HEK293 (cell line): ENCODE measurements around the gene MECP2.

Source experiments
- CTCF ChIA-PET: fragments of 350-600 bp; formaldehyde crosslinking; extraction: SDS; loops from one replicate; lab custom pipeline; 2021; ENCODE audit warnings: antibody characterized with exemption; lab: Yijun Ruan, JAX
- POLR2A ChIA-PET: fragments of 300-600 bp; formaldehyde crosslinking; extraction: SDS; loops from one replicate; lab custom pipeline; 2020; ENCODE audit warnings: antibody characterized with exemption, inconsistent platforms; lab: Yijun Ruan, JAX
- H3K27ac ChIP-seq: fragments of 200-500 bp; sonication (Bioruptor generic); 2 replicates; pipeline ENCODE4 v1.5.1; 2014; ENCODE audit warnings: low read depth, low read length, control low read depth, inconsistent platforms; ENCODE audit errors: extremely low read depth
- H3K36me3 ChIP-seq, 2 experiments: fragments of 200-500 bp in 1 of 2; sonication (Bioruptor generic) in 1 of 2; 1 replicate in 1 of 2; 2 replicates in 1 of 2; pipeline ENCODE4 v1.5.1; 2014 to 2017; ENCODE audit warnings: inconsistent platforms in 2 of 2, low read length in 2 of 2; ENCODE audit not compliant: control insufficient read depth in 2 of 2, insufficient read depth in 1 of 2
- H3K4me1 ChIP-seq: fragments of 200-500 bp; sonication (Bioruptor generic); 2 replicates; pipeline ENCODE4 v1.5.1; 2014; ENCODE audit warnings: mild to moderate bottlenecking, low read length, inconsistent platforms; ENCODE audit not compliant: control insufficient read depth, insufficient read depth
- H3K4me3 ChIP-seq: 2 replicates; pipeline ENCODE4 v1.5.1; 2011; ENCODE audit warnings: low read depth, mild to moderate bottlenecking, control low read depth, low read length, moderate library complexity
- H3K9me3 ChIP-seq: fragments of 200-500 bp; sonication (Bioruptor generic); 2 replicates; pipeline ENCODE4 v1.5.1; 2014; ENCODE audit warnings: low read depth, low read length, inconsistent platforms; ENCODE audit not compliant: control insufficient read depth, insufficient read depth
- BCL11A ChIP-seq: fragments of 450-650 bp; formaldehyde crosslinking; IDR thresholded peaks from 2 replicates; pipeline ENCODE4 v1.5.1; 2016; ENCODE audit warnings: low read depth, missing biosample characterization, missing genetic modification characterization
- EGR2 ChIP-seq: fragments of 450-650 bp; formaldehyde crosslinking; IDR thresholded peaks from 2 replicates; pipeline ENCODE4 v1.5.1; 2016; ENCODE audit warnings: low read depth, missing biosample characterization, missing genetic modification characterization
- GLI2 ChIP-seq: fragments of 450-650 bp; formaldehyde crosslinking; IDR thresholded peaks from 2 replicates; pipeline ENCODE4; 2017; ENCODE audit warnings: missing biosample characterization, missing genetic modification characterization, low read depth, borderline replicate concordance
- KLF10 ChIP-seq: fragments of 450-650 bp; IDR thresholded peaks from 2 replicates; pipeline ENCODE4 v1.5.1; 2018; ENCODE audit warnings: missing biosample characterization, mild to moderate bottlenecking, missing genetic modification characterization
- ZBTB1 ChIP-seq: fragments of 450-650 bp; formaldehyde crosslinking; IDR thresholded peaks from 2 replicates; pipeline ENCODE4 v1.5.1; 2016; ENCODE audit warnings: missing biosample characterization, missing genetic modification characterization
- ZNF121 ChIP-seq: fragments of 450-650 bp; formaldehyde crosslinking; IDR thresholded peaks from 2 replicates; pipeline ENCODE4 v1.5.1; 2016; ENCODE audit warnings: missing biosample characterization, missing genetic modification characterization
- ZNF155 ChIP-seq: fragments of 450-650 bp; formaldehyde crosslinking; IDR thresholded peaks from 2 replicates; pipeline ENCODE4 v1.5.1; 2016; ENCODE audit warnings: missing biosample characterization, missing genetic modification characterization
- ZNF221 ChIP-seq: fragments of 450-650 bp; formaldehyde crosslinking; IDR thresholded peaks from 2 replicates; pipeline ENCODE4 v1.5.1; 2017; ENCODE audit warnings: missing biosample characterization, missing genetic modification characterization, borderline replicate concordance
- ZNF266 ChIP-seq: fragments of 450-650 bp; formaldehyde crosslinking; IDR thresholded peaks from 2 replicates; pipeline ENCODE4 v1.5.1; 2016; ENCODE audit warnings: missing biosample characterization, missing genetic modification characterization, low read depth
- ZNF473 ChIP-seq: fragments of 450-650 bp; formaldehyde crosslinking; IDR thresholded peaks from 2 replicates; pipeline ENCODE4 v1.5.1; 2017; ENCODE audit warnings: missing biosample characterization, missing genetic modification characterization
- ZNF530 ChIP-seq: fragments of 450-650 bp; formaldehyde crosslinking; IDR thresholded peaks from 2 replicates; pipeline ENCODE4 v1.5.1; 2016; ENCODE audit warnings: low read depth, missing biosample characterization, missing genetic modification characterization
- ZNF548 ChIP-seq: fragments of 450-650 bp; formaldehyde crosslinking; IDR thresholded peaks from 2 replicates; pipeline ENCODE4 v1.5.1; 2016; ENCODE audit warnings: missing biosample characterization, missing genetic modification characterization
- ZNF623 ChIP-seq: fragments of 450-650 bp; formaldehyde crosslinking; IDR thresholded peaks from 2 replicates; pipeline ENCODE4 v1.5.1; 2016; ENCODE audit warnings: missing biosample characterization, missing genetic modification characterization
- ZNF629 ChIP-seq: fragments of 450-650 bp; formaldehyde crosslinking; IDR thresholded peaks from 2 replicates; pipeline ENCODE4 v1.5.1; 2017; ENCODE audit warnings: missing biosample characterization, missing genetic modification characterization
- ZNF658 ChIP-seq: fragments of 450-650 bp; formaldehyde crosslinking; IDR thresholded peaks from 2 replicates; pipeline ENCODE4; 2016; ENCODE audit warnings: missing biosample characterization, missing genetic modification characterization
- ZNF664 ChIP-seq: fragments of 450-650 bp; formaldehyde crosslinking; IDR thresholded peaks from 2 replicates; pipeline ENCODE4 v1.5.1; 2016; ENCODE audit warnings: missing biosample characterization, missing genetic modification characterization
- TF ChIP-seq, protein P1 (sequence below): fragments of 450-650 bp; formaldehyde crosslinking; IDR thresholded peaks from 2 replicates; pipeline ENCODE4 v1.5.1; 2016; ENCODE audit warnings: missing biosample characterization, missing genetic modification characterization
- TF ChIP-seq, protein P2 (sequence below): fragments of 450-650 bp; formaldehyde crosslinking; IDR thresholded peaks from 2 replicates; pipeline ENCODE4 v1.5.1; 2016; ENCODE audit warnings: missing biosample characterization, missing genetic modification characterization
- TF ChIP-seq, protein P3 (sequence below): fragments of 450-650 bp; formaldehyde crosslinking; IDR thresholded peaks from 2 replicates; pipeline ENCODE4 v1.5.1; 2016; ENCODE audit warnings: missing biosample characterization, missing genetic modification characterization
- TF ChIP-seq, protein P4 (sequence below): fragments of 450-650 bp; formaldehyde crosslinking; IDR thresholded peaks from 2 replicates; pipeline ENCODE4 v1.5.1; 2016; ENCODE audit warnings: missing biosample characterization, missing genetic modification characterization
- TF ChIP-seq, protein P5 (sequence below): fragments of 450-650 bp; formaldehyde crosslinking; IDR thresholded peaks from 2 replicates; pipeline ENCODE4; 2016; ENCODE audit warnings: missing biosample characterization, missing genetic modification characterization

MECP2 gene

DNA sequence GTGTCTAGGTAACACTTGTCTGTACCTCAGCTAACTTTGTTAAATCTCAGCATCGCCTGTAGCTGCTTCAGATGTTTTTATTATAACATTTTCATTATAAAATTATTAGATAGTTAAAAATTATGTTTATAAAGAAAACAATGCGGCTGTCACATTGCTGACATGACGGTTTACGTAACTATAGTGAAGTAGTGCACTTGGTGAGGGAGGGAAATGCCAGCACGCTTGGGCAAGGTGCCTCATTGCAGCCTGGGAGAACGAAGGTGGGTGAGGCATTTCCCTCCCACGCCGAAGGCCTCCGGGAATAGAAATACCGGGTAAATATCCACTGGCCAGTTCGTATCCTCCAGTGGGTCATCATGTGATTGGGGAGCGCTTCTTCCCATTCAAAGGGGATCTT is 109.0 kb downstream of the MECP2 start:
- no peak overlapping the region for H3K27ac ChIP-seq
- CTCF ChIA-PET: no interaction called here
- TF ChIP-seq BCL11A (tag by site-specific recombination) (no peak), ZBTB1 (tag by site-specific recombination) (no peak), ZNF548 (no peak), ZNF155 (no peak), ZNF473 (tag by site-specific recombination) (no peak), KLF10 (tag by site-specific recombination) (no peak)
- TF ChIP-seq, protein P1, sequence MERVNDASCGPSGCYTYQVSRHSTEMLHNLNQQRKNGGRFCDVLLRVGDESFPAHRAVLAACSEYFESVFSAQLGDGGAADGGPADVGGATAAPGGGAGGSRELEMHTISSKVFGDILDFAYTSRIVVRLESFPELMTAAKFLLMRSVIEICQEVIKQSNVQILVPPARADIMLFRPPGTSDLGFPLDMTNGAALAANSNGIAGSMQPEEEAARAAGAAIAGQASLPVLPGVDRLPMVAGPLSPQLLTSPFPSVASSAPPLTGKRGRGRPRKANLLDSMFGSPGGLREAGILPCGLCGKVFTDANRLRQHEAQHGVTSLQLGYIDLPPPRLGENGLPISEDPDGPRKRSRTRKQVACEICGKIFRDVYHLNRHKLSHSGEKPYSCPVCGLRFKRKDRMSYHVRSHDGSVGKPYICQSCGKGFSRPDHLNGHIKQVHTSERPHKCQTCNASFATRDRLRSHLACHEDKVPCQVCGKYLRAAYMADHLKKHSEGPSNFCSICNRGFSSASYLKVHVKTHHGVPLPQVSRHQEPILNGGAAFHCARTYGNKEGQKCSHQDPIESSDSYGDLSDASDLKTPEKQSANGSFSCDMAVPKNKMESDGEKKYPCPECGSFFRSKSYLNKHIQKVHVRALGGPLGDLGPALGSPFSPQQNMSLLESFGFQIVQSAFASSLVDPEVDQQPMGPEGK (tag by site-specific recombination): no peak

DNA sequence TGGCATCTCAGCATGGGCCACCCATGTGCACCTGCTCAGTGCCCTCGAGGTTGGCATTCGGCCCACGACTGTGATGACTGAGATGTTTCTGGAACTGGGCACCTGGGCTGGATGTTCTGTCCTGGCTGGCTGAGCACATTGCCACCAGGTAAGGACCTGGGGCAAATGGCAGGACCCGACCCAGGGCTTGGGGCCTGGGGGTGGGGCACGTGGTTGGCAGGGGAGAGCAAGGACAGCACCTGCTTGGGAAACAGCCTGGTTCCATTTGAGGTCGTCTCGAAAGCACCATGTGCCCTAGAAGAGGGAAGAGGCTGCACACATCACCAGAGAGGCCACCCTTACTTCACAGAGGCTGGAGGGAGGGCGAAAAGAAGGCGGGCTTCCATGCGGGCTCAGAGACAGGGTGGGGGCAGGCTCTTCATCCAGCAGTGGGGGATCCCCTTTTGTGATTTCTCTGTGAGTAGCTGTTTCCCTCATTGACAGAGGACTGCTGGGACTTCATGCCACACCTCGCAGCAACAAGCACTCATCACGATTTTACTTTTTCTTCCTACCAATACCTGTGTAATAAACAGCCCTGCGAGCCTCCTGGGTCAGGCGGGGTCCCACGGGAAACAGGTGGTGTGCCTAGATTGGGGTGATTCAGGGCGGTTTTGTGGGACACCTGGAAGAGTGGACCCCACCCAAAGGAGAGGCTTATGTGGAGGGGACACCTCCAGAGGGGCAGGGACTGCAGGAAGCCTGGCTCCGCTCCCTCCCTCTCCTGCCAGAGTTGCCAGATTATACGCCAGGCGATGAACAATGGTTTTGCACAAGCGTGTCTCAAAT is 113.0 kb downstream of the MECP2 start:
- ChIA-PET CTCF (interaction anchor here (1.2 kb wide), 1 partner anchor 29 kb away, joined by 4 read pairs; no protein-coding TSS in a partner anchor), POLR2A (no interaction called here)
- no peaks in the 10 kb centered on the region for H3K9me3 ChIP-seq
- H3K4me1 ChIP-seq: no peaks in the 10 kb centered on the region
- no peaks in the 10 kb centered on the region for H3K36me3 ChIP-seq
- H3K27ac ChIP-seq: no peak overlapping the region
- no peak overlapping the region for H3K4me3 ChIP-seq
- TF ChIP-seq EGR2 (tag by site-specific recombination) (no peak), ZNF629 (tag by site-specific recombination) (no peak), ZNF623 (tag by site-specific recombination) (no peak), ZNF658 (tag by site-specific recombination) (no peak), ZNF664 (tag by site-specific recombination) (no peak), ZNF266 (tag by site-specific recombination) (no peak), ZNF121 (no peak), GLI2 (tag by site-specific recombination) (no peak), ZNF530 (tag by site-specific recombination) (no peak), ZNF221 (no peak)
- TF ChIP-seq, protein P2, sequence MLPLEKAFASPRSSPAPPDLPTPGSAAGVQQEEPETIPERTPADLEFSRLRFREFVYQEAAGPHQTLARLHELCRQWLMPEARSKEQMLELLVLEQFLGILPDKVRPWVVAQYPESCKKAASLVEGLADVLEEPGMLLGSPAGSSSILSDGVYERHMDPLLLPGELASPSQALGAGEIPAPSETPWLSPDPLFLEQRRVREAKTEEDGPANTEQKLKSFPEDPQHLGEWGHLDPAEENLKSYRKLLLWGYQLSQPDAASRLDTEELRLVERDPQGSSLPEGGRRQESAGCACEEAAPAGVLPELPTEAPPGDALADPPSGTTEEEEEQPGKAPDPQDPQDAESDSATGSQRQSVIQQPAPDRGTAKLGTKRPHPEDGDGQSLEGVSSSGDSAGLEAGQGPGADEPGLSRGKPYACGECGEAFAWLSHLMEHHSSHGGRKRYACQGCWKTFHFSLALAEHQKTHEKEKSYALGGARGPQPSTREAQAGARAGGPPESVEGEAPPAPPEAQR (tag by site-specific recombination): no peak
- TF ChIP-seq, protein P3, sequence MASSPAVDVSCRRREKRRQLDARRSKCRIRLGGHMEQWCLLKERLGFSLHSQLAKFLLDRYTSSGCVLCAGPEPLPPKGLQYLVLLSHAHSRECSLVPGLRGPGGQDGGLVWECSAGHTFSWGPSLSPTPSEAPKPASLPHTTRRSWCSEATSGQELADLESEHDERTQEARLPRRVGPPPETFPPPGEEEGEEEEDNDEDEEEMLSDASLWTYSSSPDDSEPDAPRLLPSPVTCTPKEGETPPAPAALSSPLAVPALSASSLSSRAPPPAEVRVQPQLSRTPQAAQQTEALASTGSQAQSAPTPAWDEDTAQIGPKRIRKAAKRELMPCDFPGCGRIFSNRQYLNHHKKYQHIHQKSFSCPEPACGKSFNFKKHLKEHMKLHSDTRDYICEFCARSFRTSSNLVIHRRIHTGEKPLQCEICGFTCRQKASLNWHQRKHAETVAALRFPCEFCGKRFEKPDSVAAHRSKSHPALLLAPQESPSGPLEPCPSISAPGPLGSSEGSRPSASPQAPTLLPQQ (tag by site-specific recombination): no peak
- TF ChIP-seq, protein P4, sequence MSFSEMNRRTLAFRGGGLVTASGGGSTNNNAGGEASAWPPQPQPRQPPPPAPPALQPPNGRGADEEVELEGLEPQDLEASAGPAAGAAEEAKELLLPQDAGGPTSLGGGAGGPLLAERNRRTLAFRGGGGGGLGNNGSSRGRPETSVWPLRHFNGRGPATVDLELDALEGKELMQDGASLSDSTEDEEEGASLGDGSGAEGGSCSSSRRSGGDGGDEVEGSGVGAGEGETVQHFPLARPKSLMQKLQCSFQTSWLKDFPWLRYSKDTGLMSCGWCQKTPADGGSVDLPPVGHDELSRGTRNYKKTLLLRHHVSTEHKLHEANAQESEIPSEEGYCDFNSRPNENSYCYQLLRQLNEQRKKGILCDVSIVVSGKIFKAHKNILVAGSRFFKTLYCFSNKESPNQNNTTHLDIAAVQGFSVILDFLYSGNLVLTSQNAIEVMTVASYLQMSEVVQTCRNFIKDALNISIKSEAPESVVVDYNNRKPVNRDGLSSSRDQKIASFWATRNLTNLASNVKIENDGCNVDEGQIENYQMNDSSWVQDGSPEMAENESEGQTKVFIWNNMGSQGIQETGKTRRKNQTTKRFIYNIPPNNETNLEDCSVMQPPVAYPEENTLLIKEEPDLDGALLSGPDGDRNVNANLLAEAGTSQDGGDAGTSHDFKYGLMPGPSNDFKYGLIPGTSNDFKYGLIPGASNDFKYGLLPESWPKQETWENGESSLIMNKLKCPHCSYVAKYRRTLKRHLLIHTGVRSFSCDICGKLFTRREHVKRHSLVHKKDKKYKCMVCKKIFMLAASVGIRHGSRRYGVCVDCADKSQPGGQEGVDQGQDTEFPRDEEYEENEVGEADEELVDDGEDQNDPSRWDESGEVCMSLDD (tag by site-specific recombination): no peak
- TF ChIP-seq, protein P5, sequence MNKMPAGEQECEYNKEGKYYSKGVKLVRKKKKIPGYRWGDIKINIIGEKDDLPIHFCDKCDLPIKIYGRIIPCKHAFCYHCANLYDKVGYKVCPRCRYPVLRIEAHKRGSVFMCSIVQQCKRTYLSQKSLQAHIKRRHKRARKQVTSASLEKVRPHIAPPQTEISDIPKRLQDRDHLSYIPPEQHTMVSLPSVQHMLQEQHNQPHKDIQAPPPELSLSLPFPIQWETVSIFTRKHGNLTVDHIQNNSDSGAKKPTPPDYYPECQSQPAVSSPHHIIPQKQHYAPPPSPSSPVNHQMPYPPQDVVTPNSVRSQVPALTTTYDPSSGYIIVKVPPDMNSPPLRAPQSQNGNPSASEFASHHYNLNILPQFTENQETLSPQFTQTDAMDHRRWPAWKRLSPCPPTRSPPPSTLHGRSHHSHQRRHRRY (tag by site-specific recombination): no peak

More for the DNA sequence above, 109.0 kb downstream of the MECP2 start:
- H3K4me3 ChIP-seq: no peak overlapping the region
- no peaks in the 10 kb centered on the region for H3K4me1 ChIP-seq
- H3K9me3 ChIP-seq: no peaks in the 10 kb centered on the region
- POLR2A ChIA-PET: no interaction called here
- no peaks in the 10 kb centered on the region for H3K36me3 ChIP-seq
